K562 (cell line): Measurements from ENCODE around the gene KLHL22. TPM values are rescaled to one million over a fixed set of nuclear protein-coding genes. Genes with fewer than 3 reads are reported as not detected.

ENCODE experiments used
- CTBP1 ChIP-seq: fragments of 450-650 bp; IDR thresholded peaks from 2 replicates; pipeline ENCODE4 v1.6.1; 2016; ENCODE audit warnings: borderline replicate concordance
- CUX1 ChIP-seq: fragments of 200-800 bp; sonication (Bioruptor generic); IDR thresholded peaks from 2 replicates; pipeline ENCODE4 v1.6.1; 2016; ENCODE audit warnings: missing genetic modification characterization, missing compliant biosample characterization
- MCM2 ChIP-seq: fragments of 450-650 bp; IDR thresholded peaks from 2 replicates; pipeline ENCODE4 v1.6.1; 2017; ENCODE audit warnings: low read depth, mild to moderate bottlenecking
- PHB2 ChIP-seq: fragments of 450-650 bp; IDR thresholded peaks from 2 replicates; pipeline ENCODE4 v1.6.1; 2017; ENCODE audit warnings: low read depth
- POU5F1 ChIP-seq: fragments of 150-350 bp; IDR thresholded peaks from 2 replicates; pipeline ENCODE4 v1.6.1; 2014; ENCODE audit warnings: borderline replicate concordance, low read length, low read depth, mild to moderate bottlenecking; ENCODE audit not compliant: partially characterized antibody
- SP1 ChIP-seq: sonication (generic); formaldehyde crosslinking; IDR thresholded peaks from 2 replicates; pipeline ENCODE4 v1.8.1; 2022; ENCODE audit warnings: mild to moderate bottlenecking, missing genetic modification reagents
- SREBF1 ChIP-seq: fragments of 150-350 bp; IDR thresholded peaks from 2 replicates; pipeline ENCODE4 v1.6.1; 2014; ENCODE audit warnings: antibody characterized with exemption, low read depth, low read length, borderline replicate concordance
- SUPT5H ChIP-seq: fragments of 450-650 bp; IDR thresholded peaks from 2 replicates; pipeline ENCODE4 v1.6.1; 2016
- THRB ChIP-seq: fragments of 450-650 bp; formaldehyde crosslinking; conservative IDR thresholded peaks from 2 replicates; pipeline ENCODE4 v1.4.0; 2022; ENCODE audit warnings: mild to moderate bottlenecking, missing genetic modification characterization
- XRCC4 ChIP-seq: IDR thresholded peaks from one replicate; pipeline ENCODE4 v1.6.1; 2011; ENCODE audit not compliant: insufficient read depth, insufficient read length; ENCODE audit errors: extremely low read depth
- ZMIZ1 ChIP-seq, 2 experiments: fragments of 150-350 bp in 1 of 2; IDR thresholded peaks; 2 replicates each; pipeline ENCODE4 v1.6.1; 2012 to 2016; ENCODE audit warnings: low read depth in 2 of 2, low read length in 2 of 2, mild to moderate bottlenecking in 1 of 2, moderate library complexity in 1 of 2
- ZNF121 ChIP-seq: sonication (generic); formaldehyde crosslinking; conservative IDR thresholded peaks from 2 replicates; pipeline ENCODE4 v1.8.0; 2022; ENCODE audit warnings: missing genetic modification reagents
- ZNF124 ChIP-seq: sonication (generic); formaldehyde crosslinking; IDR thresholded peaks from 2 replicates; pipeline ENCODE4 v1.8.1; 2022; ENCODE audit warnings: missing genetic modification reagents
- ZNF444 ChIP-seq: fragments of 250-450 bp; sonication (Bioruptor Pico); IDR thresholded peaks from 2 replicates; pipeline ENCODE4 v1.4.0; 2020; ENCODE audit warnings: mild to moderate bottlenecking, moderate library complexity
- ZNF511 ChIP-seq: sonication (generic); formaldehyde crosslinking; IDR thresholded peaks from 2 replicates; pipeline ENCODE4 v1.8.0; 2022; ENCODE audit warnings: mild to moderate bottlenecking, missing genetic modification reagents
- ZNF696 ChIP-seq: fragments of 250-450 bp; sonication (Bioruptor Pico); conservative IDR thresholded peaks from 2 replicates; pipeline ENCODE4 v1.4.0; 2020; ENCODE audit warnings: mild to moderate bottlenecking, moderate library complexity
- ZNF77 ChIP-seq: fragments of 250-450 bp; sonication (Bioruptor Pico); IDR thresholded peaks from 2 replicates; pipeline ENCODE4 v1.5.0; 2020
- polyA plus RNA-seq, 8 experiments: library from polyadenylated mRNA; depleted of rRNA in 4 of 8; stranded (reverse) in 5 of 8; unstranded in 3 of 8; fragments of >200 nt; fragmentation: Nextera tagmentation in 2 of 8; fragmentation: Illumina TruSeq in 1 of 8; extraction: Ambion mirVana in 2 of 8; extraction: Trizol in 1 of 8; gene quantifications; 2 replicates each; pipeline versions ENCODE4 v1.2.1 to v1.2.3, GENCODE V29; 2011 to 2014; ENCODE audit warnings: inconsistent platforms in 1 of 8, missing spikeins in 1 of 8
- total RNA-seq, 7 experiments: library from RNA; depleted of rRNA in 6 of 7; stranded (reverse); fragments of >200 nt in 6 of 7; fragmentation: Illumina TruSeq in 2 of 7; extraction: Trizol in 2 of 7; gene quantifications; 2 replicates each; pipeline versions ENCODE4 v1.2.1 to v1.2.3, GENCODE V29; 2011 to 2021; ENCODE audit warnings: low replicate concordance in 1 of 7

The KLHL22 gene
- total and polyA plus RNA-seq, 9 of the 15 experiments (the other 6 are each of a cell fraction or from before 2014, with no cell fraction given): 1.3 to 25.6 (median 15.2) TPM

GRCh38 chr22:20523086-20523983, 27.7 kb upstream of the KLHL22 start (continued):
- TF ChIP-seq SUPT5H: no peak
- no peak; the same call in 1 of the 2 replicates for TF ChIP-seq ZNF696
- TF ChIP-seq SP1 (CRISPR knock-in tag): peak; percentile 51; the same call in 1 of the 2 replicates
- TF ChIP-seq THRB: no peak
- TF ChIP-seq CTBP1: no peak
- TF ChIP-seq CUX1 (CRISPR knock-in tag): peak; percentile 89; the same call in 1 of the 2 replicates
- no peak for TF ChIP-seq PHB2
- no peak for TF ChIP-seq ZNF121 (CRISPR knock-in tag)
- TF ChIP-seq SREBF1: peak; percentile 66; the same call in 1 of the 2 replicates
- no peak for TF ChIP-seq ZNF124
- no peak for TF ChIP-seq ZNF511 (CRISPR knock-in tag)
- no peak for TF ChIP-seq XRCC4
- no peak for TF ChIP-seq ZNF77 (CRISPR knock-in tag)
- no peak for TF ChIP-seq MCM2
- TF ChIP-seq ZNF444 (CRISPR knock-in tag): no peak
- no peak; a peak in 1 of 4 replicates for TF ChIP-seq ZMIZ1 (IDR thresholded peaks at IDR 0.05; ENCODE audit: low read depth in 2 of 2, low read length in 2 of 2)
- TF ChIP-seq POU5F1: peak; percentile 15
